IMR-90 (cell line): ENCODE measurements around the gene TMEM176A. TPM values are rescaled to one million over a fixed set of nuclear protein-coding genes. Genes with fewer than 3 reads are reported as not detected.
A peak's percentile ranks its signal among the peaks of the same experiment; 100 is the strongest.

Experiments used
- ATAC-seq: fragments of 200-7000 bp; cut with Tn5 transposase; 2 replicates; pipeline ENCODE4 v1.9.1; 2020; ENCODE audit warnings: low read depth, mild to moderate bottlenecking, moderate library complexity
- BruUV-seq: library from RNA; stranded (reverse); fragments of 400-500 nt; replicated peaks from 2 replicates; lab custom pipeline; 2021; lab: Mats Ljungman, UMichigan
- CTCF ChIA-PET: fragments of 300-600 bp; formaldehyde crosslinking; extraction: SDS; loops from one replicate; lab custom pipeline; 2021; ENCODE audit warnings: antibody characterized with exemption; lab: Yijun Ruan, JAX
- POLR2A ChIA-PET: fragments of 300-600 bp; sonication (Branson Sonifier 250); formaldehyde crosslinking; loops from one replicate; lab custom pipeline; 2022; ENCODE audit warnings: antibody characterized with exemption; ENCODE audit not compliant: unreplicated experiment; lab: Charles Lee
- DNase-seq: peaks from one replicate; pipeline ENCODE4 v3.0.0; 2013
- H2AFZ ChIP-seq: replicated peaks from 2 replicates; pipeline ENCODE3; 2013; ENCODE audit warnings: low read length, mild to moderate bottlenecking; ENCODE audit not compliant: poor library complexity
- H2AK5ac ChIP-seq: 2 replicates; pipeline ENCODE4 v1.6.1; 2013; ENCODE audit warnings: low read depth, low read length, inconsistent platforms
- H2AK9ac ChIP-seq: replicated peaks from 2 replicates; pipeline ENCODE3; 2013; ENCODE audit warnings: mild to moderate bottlenecking, low read depth, low read length, moderate library complexity; ENCODE audit not compliant: poor library complexity
- H2BK120ac ChIP-seq: 2 replicates; pipeline ENCODE4 v1.6.1; 2013; ENCODE audit warnings: low read depth, low read length, inconsistent platforms
- H2BK15ac ChIP-seq: 3 replicates; pipeline ENCODE4 v1.6.1; 2013; ENCODE audit warnings: low read depth, low read length, inconsistent platforms
- H2BK20ac ChIP-seq: 2 replicates; pipeline ENCODE4 v1.6.1; 2013; ENCODE audit warnings: low read depth, mild to moderate bottlenecking, inconsistent platforms, low read length, moderate library complexity
- H2BK5ac ChIP-seq: 2 replicates; pipeline ENCODE4 v1.6.1; 2013; ENCODE audit warnings: mild to moderate bottlenecking, low read depth, low read length, inconsistent platforms; ENCODE audit not compliant: poor library complexity, severe bottlenecking
- H3K14ac ChIP-seq: replicated peaks from 2 replicates; pipeline ENCODE4 v1.6.1; 2013; ENCODE audit warnings: low read depth, low read length, inconsistent platforms
- H3K18ac ChIP-seq: 2 replicates; pipeline ENCODE4 v1.6.1; 2013; ENCODE audit warnings: low read depth, low read length, control low read depth
- H3K23ac ChIP-seq: 2 replicates; pipeline ENCODE4 v1.6.1; 2013; ENCODE audit warnings: low read depth, low read length, inconsistent platforms
- H3K27ac ChIP-seq: 2 replicates; pipeline ENCODE4 v1.5.1; 2013; ENCODE audit warnings: mild to moderate bottlenecking, control low read depth, low read length; ENCODE audit not compliant: insufficient read depth
- H3K27me3 ChIP-seq: 2 replicates; pipeline ENCODE4 v1.6.1; 2013; ENCODE audit warnings: low read length; ENCODE audit not compliant: control insufficient read depth, insufficient read depth
- H3K36me3 ChIP-seq: 2 replicates; pipeline ENCODE4 v1.6.1; 2013; ENCODE audit warnings: low read length, mixed read lengths; ENCODE audit not compliant: control insufficient read depth, insufficient read depth
- H3K4ac ChIP-seq: 2 replicates; pipeline ENCODE4 v1.6.1; 2013; ENCODE audit warnings: low read depth, low read length, inconsistent platforms
- H3K4me1 ChIP-seq: 2 replicates; pipeline ENCODE4 v1.6.1; 2013; ENCODE audit warnings: low read length, mixed read lengths; ENCODE audit not compliant: control insufficient read depth, insufficient read depth
- H3K4me2 ChIP-seq: 2 replicates; pipeline ENCODE4 v1.6.1; 2013; ENCODE audit warnings: low read depth, mild to moderate bottlenecking, control low read depth, low read length, moderate library complexity
- H3K4me3 ChIP-seq: 2 replicates; pipeline ENCODE4 v1.5.1; 2013; ENCODE audit warnings: low read depth, mild to moderate bottlenecking, control low read depth, low read length, moderate library complexity; ENCODE audit not compliant: insufficient read depth
- H3K56ac ChIP-seq: 2 replicates; pipeline ENCODE4 v1.6.1; 2013; ENCODE audit warnings: low read length, inconsistent platforms; ENCODE audit not compliant: insufficient read depth; ENCODE audit errors: extremely low read depth
- H3K79me1 ChIP-seq, 2 experiments: 2 replicates each; pipeline ENCODE4 v1.6.1; 2013; ENCODE audit warnings: low read length in 2 of 2, inconsistent platforms in 1 of 2, low read depth in 1 of 2
- H3K9ac ChIP-seq: 2 replicates; pipeline ENCODE4 v1.6.1; 2013; ENCODE audit warnings: low read depth, low read length, control low read depth
- H3K9me1 ChIP-seq: 2 replicates; pipeline ENCODE4 v1.6.1; 2013; ENCODE audit warnings: low read length, inconsistent platforms; ENCODE audit not compliant: insufficient read depth
- H3K9me3 ChIP-seq: 2 replicates; pipeline ENCODE4 v1.6.1; 2013; ENCODE audit warnings: low read length; ENCODE audit not compliant: control insufficient read depth, insufficient read depth
- H4K20me1 ChIP-seq: 2 replicates; pipeline ENCODE4 v1.6.1; 2013; ENCODE audit warnings: low read length, inconsistent platforms; ENCODE audit not compliant: insufficient read depth
- H4K5ac ChIP-seq: 2 replicates; pipeline ENCODE4 v1.6.1; 2013; ENCODE audit warnings: mild to moderate bottlenecking, low read depth, low read length, control low read depth
- H4K8ac ChIP-seq, 2 experiments: 2 replicates each; pipeline ENCODE4 v1.6.1; 2013; ENCODE audit warnings: low read depth in 2 of 2, low read length in 2 of 2, control low read depth in 1 of 2, inconsistent platforms in 1 of 2
- H4K91ac ChIP-seq: 2 replicates; pipeline ENCODE4 v1.6.1; 2013; ENCODE audit warnings: low read depth, low read length, inconsistent platforms; ENCODE audit not compliant: insufficient read depth
- BHLHE40 ChIP-seq: fragments of 150-350 bp; IDR thresholded peaks from 2 replicates; pipeline ENCODE4 v1.6.1; 2016; ENCODE audit warnings: mild to moderate bottlenecking, low read depth, low read length
- CEBPB ChIP-seq: IDR thresholded peaks from 2 replicates; pipeline ENCODE4 v1.6.1; 2012; ENCODE audit warnings: low read depth, low read length, improper control_type of control experiment
- CHD1 ChIP-seq: IDR thresholded peaks from 2 replicates; pipeline ENCODE4 v1.6.1; 2012; ENCODE audit warnings: low read depth, low read length, improper control_type of control experiment
- CTCF ChIP-seq: conservative IDR thresholded peaks from 2 replicates; pipeline ENCODE4 v1.5.1; 2012; ENCODE audit warnings: mild to moderate bottlenecking, low read depth, low read length, improper control_type of control experiment
- ELK1 ChIP-seq: fragments of 150-350 bp; IDR thresholded peaks from 2 replicates; pipeline ENCODE4 v1.6.1; 2016; ENCODE audit warnings: low read depth, mild to moderate bottlenecking, low read length, moderate library complexity, borderline replicate concordance
- FOS ChIP-seq: fragments of 150-350 bp; IDR thresholded peaks from 2 replicates; pipeline ENCODE4 v1.6.1; 2016; ENCODE audit warnings: low read depth, low read length
- MAFK ChIP-seq: IDR thresholded peaks from 2 replicates; pipeline ENCODE4 v1.6.1; 2012; ENCODE audit warnings: low read depth, low read length, improper control_type of control experiment
- MAZ ChIP-seq: IDR thresholded peaks from 2 replicates; pipeline ENCODE4 v1.6.1; 2012; ENCODE audit warnings: low read depth, mild to moderate bottlenecking, low read length, improper control_type of control experiment, moderate library complexity, borderline replicate concordance
- MXI1 ChIP-seq: IDR thresholded peaks from 2 replicates; pipeline ENCODE4 v1.6.1; 2012; ENCODE audit warnings: low read depth, mild to moderate bottlenecking, low read length, moderate library complexity, borderline replicate concordance
- NFE2L2 ChIP-seq: fragments of 150-350 bp; IDR thresholded peaks from 2 replicates; pipeline ENCODE4 v1.6.1; 2016; ENCODE audit warnings: low read depth, mild to moderate bottlenecking, low read length
- POLR2A ChIP-seq: IDR thresholded peaks from 2 replicates; pipeline ENCODE4 v1.6.1; 2012; ENCODE audit warnings: mild to moderate bottlenecking, low read depth, low read length
- RCOR1 ChIP-seq: IDR thresholded peaks from 2 replicates; pipeline ENCODE4 v1.6.1; 2012; ENCODE audit warnings: mild to moderate bottlenecking, low read length, improper control_type of control experiment; ENCODE audit not compliant: insufficient replicate concordance
- RFX5 ChIP-seq: IDR thresholded peaks from 2 replicates; pipeline ENCODE4 v1.8.0; 2012; ENCODE audit warnings: low read depth, mild to moderate bottlenecking, low read length, moderate library complexity
- SMC3 ChIP-seq: fragments of 150-350 bp; IDR thresholded peaks from 2 replicates; pipeline ENCODE4 v1.6.1; 2016; ENCODE audit warnings: low read depth, mild to moderate bottlenecking, antibody characterized with exemption, low read length, moderate library complexity
- USF2 ChIP-seq: fragments of 150-350 bp; IDR thresholded peaks from 2 replicates; pipeline ENCODE4 v1.6.1; 2017; ENCODE audit warnings: mild to moderate bottlenecking, antibody characterized with exemption, low read length, low read depth
- WGBS, 2 experiments: methylation state at CpG; one replicate each; pipeline versions ENCODE4 v1.1.5 to v1.1.7; 2013; ENCODE audit warnings: missing lambda C conversion rate in 2 of 2; ENCODE audit not compliant: insufficient read length in 1 of 2; ENCODE audit errors: extremely low coverage in 2 of 2; 5-methylcytosine and 5-hydroxymethylcytosine counted together
- dilution Hi-C: fragments of 300-500 bp; cut with HindIII; formaldehyde crosslinking; loops from one replicate; pipeline ENCODE4 v1.14.3; 2018; ENCODE audit warnings: low sequenced_read_pairs; ENCODE audit not compliant: unreplicated experiment
- in situ Hi-C: fragments of 300-500 bp; cut with MboI; formaldehyde crosslinking; loops from 3 replicates; pipeline ENCODE4 v1.14.3; 2019; ENCODE audit warnings: low sequenced_read_pairs, inconsistent platforms, mixed read lengths
- intact Hi-C: fragments of 100-400 bp; cut with micrococcal nuclease; formaldehyde crosslinking; loops from 2 replicates; pipeline ENCODE4 v1.10.0; 2022
- polyA plus RNA-seq, 3 experiments: library from polyadenylated mRNA; depleted of rRNA; stranded (reverse); fragments of >200 nt; gene quantifications; 2 replicates each; pipeline ENCODE4 v1.2.3, GENCODE V29; 2012; ENCODE audit warnings: low replicate concordance in 1 of 3
- total RNA-seq: library from RNA; depleted of rRNA; stranded (reverse); fragments of >200 nt; gene quantifications from 2 replicates; pipeline ENCODE4 v1.2.3, GENCODE V29; 2012

TMEM176A gene
- total and polyA plus RNA-seq, 2 of the 4 experiments (the other 2 are of a cell fraction), result not detected

GRCh38 chr7:150791746-150792452 lies 8.7 kb upstream of the TMEM176A start:
- H3K4me2 ChIP-seq, result no peak overlapping the region
- dilution Hi-C loops (no loop called here), in situ Hi-C loops (loop anchor here (25.0 kb wide), 1 partner anchor 320 kb away; no protein-coding TSS in a partner anchor), intact Hi-C loops (no loop called here)
- H4K91ac ChIP-seq, result no peak overlapping the region
- no peak overlapping the region for H2AK9ac ChIP-seq
- peaks cover 19% of the 10 kb centered on the region; the same call in 1 of the 2 replicates for H3K4me1 ChIP-seq
- peak overlapping the region; percentile 38; the same call in 1 of the 2 replicates for H2BK120ac ChIP-seq
- no peak overlapping the region; the same call in 1 of the 2 replicates for H3K18ac ChIP-seq
- WGBS, 2 experiments, result 67% methylated on average over 3 of the region's 12 CpGs; no CpG with 5 or more reads in 1 of the 2 experiments
- no peak overlapping the region for H3K4me3 ChIP-seq
- H3K14ac ChIP-seq, result no peak overlapping the region
- H2BK15ac ChIP-seq, result no peak overlapping the region
- H2AFZ ChIP-seq, result no peak overlapping the region
- ChIA-PET CTCF (no interaction called here), POLR2A (no interaction called here)
- BruUV-seq, result no TSS peak
- no peak overlapping the region for H3K23ac ChIP-seq
- H3K9ac ChIP-seq, result no peak overlapping the region
- H3K9me1 ChIP-seq, result no peaks in the 10 kb centered on the region
- H2BK20ac ChIP-seq, result no peak overlapping the region
- no peaks in the 10 kb centered on the region for H3K9me3 ChIP-seq
- no peak overlapping the region for H2BK5ac ChIP-seq
- H4K8ac ChIP-seq, result no peak overlapping the region
- no peaks in the 10 kb centered on the region for H4K20me1 ChIP-seq
- DNase-seq (no peak), ATAC-seq (no peak)
- H3K56ac ChIP-seq, result no peak overlapping the region
- H3K79me1 ChIP-seq, result no peaks in the 10 kb centered on the region
- H3K27ac ChIP-seq, result no peak overlapping the region
- no peak overlapping the region; the same call in 1 of the 2 replicates for H4K5ac ChIP-seq
- H3K36me3 ChIP-seq, result peaks cover 3% of the 10 kb centered on the region; the same call in 1 of the 2 replicates
- H3K27me3 ChIP-seq, result no peaks in the 10 kb centered on the region
- H2AK5ac ChIP-seq, result 0 out of 2 replicates have a peak overlapping the region, but pooled peaks have one; percentile 32
- no peak overlapping the region for H3K4ac ChIP-seq
- no peak for TF ChIP-seq ELK1
- no peak for TF ChIP-seq CHD1
- TF ChIP-seq USF2, result no peak
- TF ChIP-seq RCOR1, result no peak
- no peak for TF ChIP-seq NFE2L2
- TF ChIP-seq RFX5, result no peak
- no peak for TF ChIP-seq FOS
- no peak for TF ChIP-seq SMC3
- no peak for TF ChIP-seq BHLHE40
- TF ChIP-seq MXI1, result no peak
- TF ChIP-seq CTCF, result no peak
- TF ChIP-seq MAZ, result no peak
- TF ChIP-seq CEBPB, result no peak
- no peak for TF ChIP-seq POLR2A
- no peak for TF ChIP-seq MAFK
